HL-60 (cell line): ENCODE data around the gene RHOXF2.

Source experiments
- TF ChIP-seq, protein P1 (sequence below): IDR thresholded peaks from one replicate; pipeline ENCODE4 v1.5.1; 2011; ENCODE audit warnings: low read length, control low read depth, inconsistent platforms; ENCODE audit not compliant: insufficient read depth
- TF ChIP-seq, protein P2 (sequence below): IDR thresholded peaks from 2 replicates; pipeline ENCODE4 v1.6.1; 2012; ENCODE audit warnings: low read depth; ENCODE audit not compliant: insufficient replicate concordance

DNA sequence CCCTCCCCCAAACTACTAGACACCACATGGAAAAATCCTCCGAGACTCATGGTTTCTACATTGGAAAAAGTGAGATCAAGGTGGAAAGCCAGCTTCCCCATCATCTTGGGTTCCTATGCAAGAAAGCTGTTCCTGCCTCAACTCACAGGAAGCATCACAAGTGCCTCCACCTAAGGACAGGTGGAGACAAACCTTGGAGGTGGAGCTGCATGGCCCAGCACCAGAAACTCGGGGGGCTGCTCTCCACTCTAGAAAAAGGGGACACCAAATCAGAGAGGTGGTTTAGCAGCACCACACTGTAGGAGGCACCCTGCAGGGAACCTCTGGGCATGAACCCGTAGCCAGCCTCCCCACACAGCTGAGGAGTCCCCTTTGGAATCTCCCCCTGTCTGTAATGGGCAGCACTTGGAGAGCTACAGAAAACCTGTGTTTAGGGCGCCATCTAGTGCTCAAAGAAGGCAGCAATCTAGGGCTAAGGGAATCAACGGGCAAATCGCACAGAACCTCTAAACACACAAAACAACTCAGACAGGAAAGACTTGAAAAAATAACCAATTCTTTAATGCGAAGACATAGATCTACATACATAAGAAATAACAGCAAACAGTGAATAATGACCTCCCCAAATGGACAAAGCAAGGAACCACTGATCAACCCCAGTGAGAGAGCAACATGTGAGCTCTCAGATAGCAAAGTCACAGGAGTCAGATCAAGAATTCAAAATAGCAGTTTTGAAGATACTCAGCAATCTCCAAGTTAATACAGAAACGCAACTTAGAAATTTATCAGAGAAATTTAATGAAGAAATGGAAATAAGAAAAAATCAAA, 55.2 kb downstream of the RHOXF2 start:
- TF ChIP-seq, protein P1, sequence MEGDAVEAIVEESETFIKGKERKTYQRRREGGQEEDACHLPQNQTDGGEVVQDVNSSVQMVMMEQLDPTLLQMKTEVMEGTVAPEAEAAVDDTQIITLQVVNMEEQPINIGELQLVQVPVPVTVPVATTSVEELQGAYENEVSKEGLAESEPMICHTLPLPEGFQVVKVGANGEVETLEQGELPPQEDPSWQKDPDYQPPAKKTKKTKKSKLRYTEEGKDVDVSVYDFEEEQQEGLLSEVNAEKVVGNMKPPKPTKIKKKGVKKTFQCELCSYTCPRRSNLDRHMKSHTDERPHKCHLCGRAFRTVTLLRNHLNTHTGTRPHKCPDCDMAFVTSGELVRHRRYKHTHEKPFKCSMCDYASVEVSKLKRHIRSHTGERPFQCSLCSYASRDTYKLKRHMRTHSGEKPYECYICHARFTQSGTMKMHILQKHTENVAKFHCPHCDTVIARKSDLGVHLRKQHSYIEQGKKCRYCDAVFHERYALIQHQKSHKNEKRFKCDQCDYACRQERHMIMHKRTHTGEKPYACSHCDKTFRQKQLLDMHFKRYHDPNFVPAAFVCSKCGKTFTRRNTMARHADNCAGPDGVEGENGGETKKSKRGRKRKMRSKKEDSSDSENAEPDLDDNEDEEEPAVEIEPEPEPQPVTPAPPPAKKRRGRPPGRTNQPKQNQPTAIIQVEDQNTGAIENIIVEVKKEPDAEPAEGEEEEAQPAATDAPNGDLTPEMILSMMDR, result peak; percentile 41
- TF ChIP-seq, protein P2, sequence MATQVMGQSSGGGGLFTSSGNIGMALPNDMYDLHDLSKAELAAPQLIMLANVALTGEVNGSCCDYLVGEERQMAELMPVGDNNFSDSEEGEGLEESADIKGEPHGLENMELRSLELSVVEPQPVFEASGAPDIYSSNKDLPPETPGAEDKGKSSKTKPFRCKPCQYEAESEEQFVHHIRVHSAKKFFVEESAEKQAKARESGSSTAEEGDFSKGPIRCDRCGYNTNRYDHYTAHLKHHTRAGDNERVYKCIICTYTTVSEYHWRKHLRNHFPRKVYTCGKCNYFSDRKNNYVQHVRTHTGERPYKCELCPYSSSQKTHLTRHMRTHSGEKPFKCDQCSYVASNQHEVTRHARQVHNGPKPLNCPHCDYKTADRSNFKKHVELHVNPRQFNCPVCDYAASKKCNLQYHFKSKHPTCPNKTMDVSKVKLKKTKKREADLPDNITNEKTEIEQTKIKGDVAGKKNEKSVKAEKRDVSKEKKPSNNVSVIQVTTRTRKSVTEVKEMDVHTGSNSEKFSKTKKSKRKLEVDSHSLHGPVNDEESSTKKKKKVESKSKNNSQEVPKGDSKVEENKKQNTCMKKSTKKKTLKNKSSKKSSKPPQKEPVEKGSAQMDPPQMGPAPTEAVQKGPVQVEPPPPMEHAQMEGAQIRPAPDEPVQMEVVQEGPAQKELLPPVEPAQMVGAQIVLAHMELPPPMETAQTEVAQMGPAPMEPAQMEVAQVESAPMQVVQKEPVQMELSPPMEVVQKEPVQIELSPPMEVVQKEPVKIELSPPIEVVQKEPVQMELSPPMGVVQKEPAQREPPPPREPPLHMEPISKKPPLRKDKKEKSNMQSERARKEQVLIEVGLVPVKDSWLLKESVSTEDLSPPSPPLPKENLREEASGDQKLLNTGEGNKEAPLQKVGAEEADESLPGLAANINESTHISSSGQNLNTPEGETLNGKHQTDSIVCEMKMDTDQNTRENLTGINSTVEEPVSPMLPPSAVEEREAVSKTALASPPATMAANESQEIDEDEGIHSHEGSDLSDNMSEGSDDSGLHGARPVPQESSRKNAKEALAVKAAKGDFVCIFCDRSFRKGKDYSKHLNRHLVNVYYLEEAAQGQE, result peak; percentile 75
